Measurements from ENCODE around the gene RTP5.

DNA sequence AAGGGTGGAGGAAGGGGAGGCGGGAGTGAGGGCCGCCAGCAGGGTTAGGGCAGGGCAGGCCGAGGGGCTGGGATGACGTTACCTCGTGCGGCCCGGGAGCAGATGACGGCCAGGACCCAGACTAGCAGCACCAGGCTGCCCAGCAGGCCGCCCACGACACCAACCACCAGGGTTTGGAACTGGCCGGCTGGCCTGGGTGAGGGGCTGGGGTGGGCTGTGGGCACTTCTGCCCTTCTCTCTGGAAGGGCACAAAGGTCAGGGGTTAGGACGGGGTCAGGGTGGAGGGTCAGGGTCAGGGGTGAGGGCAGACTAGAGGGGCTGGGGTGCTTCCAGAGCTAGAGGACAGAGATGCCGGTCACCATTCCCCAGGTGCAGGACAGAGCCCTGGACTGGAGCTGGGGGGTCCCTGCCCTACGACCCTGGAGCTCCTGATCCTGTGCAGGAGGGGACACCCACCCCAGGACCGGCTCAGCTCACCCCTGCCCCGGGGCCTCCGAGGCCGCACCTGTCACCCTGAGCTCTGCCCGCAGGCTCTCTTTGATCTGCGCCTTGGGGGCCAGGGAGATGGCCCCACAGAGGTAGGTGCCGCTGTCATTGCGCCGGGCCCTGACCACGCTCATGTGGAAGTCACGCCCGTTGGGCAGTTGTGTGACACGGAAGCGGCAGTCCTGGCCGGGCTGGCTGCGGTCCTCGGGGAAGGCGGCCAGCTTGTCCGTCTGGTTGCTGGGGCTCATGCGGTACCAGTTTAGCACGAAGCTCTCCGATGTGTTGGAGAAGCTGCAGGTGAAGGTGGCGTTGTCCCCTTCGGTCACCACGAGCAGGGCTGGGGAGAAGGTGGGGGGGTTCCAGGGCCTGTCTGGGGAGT is 17.2 kb upstream of the RTP5 start:
- TF ChIP-seq, protein P1, sequence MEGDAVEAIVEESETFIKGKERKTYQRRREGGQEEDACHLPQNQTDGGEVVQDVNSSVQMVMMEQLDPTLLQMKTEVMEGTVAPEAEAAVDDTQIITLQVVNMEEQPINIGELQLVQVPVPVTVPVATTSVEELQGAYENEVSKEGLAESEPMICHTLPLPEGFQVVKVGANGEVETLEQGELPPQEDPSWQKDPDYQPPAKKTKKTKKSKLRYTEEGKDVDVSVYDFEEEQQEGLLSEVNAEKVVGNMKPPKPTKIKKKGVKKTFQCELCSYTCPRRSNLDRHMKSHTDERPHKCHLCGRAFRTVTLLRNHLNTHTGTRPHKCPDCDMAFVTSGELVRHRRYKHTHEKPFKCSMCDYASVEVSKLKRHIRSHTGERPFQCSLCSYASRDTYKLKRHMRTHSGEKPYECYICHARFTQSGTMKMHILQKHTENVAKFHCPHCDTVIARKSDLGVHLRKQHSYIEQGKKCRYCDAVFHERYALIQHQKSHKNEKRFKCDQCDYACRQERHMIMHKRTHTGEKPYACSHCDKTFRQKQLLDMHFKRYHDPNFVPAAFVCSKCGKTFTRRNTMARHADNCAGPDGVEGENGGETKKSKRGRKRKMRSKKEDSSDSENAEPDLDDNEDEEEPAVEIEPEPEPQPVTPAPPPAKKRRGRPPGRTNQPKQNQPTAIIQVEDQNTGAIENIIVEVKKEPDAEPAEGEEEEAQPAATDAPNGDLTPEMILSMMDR (conservative IDR thresholded peaks at IDR 0.05; ENCODE audit: low read length), result no peak
- no peak for TF ChIP-seq EZH2phosphoT487 (IDR thresholded peaks at IDR 0.05; ENCODE audit: borderline replicate concordance)

All from Loucy (cell line).